WTC11 (cell line): ENCODE results near the gene ABR. TPM values are rescaled to one million over a fixed set of nuclear protein-coding genes. Genes with fewer than 3 reads are reported as not detected.
"Not testable (repeated sequence)": the region's sequence is repeated elsewhere in the genome, so short reads cannot be mapped to it uniquely, and the experiment has no call there.

Experiments used
- ATAC-seq: fragments of 200-7000 bp; cut with Tn5 transposase; 2 replicates; pipeline ENCODE4 v1.10.0; 2021; ENCODE audit warnings: mild to moderate bottlenecking, moderate library complexity
- CTCF ChIA-PET: fragments of 300-600 bp; sonication (Branson Sonifier 250); formaldehyde crosslinking; loops from one replicate; lab custom pipeline; 2021; ENCODE audit warnings: antibody characterized with exemption; lab: Charles Lee
- POLR2A ChIA-PET: fragments of 350-600 bp; sonication (Branson Sonifier 250); formaldehyde crosslinking; loops from one replicate; lab custom pipeline; 2021; ENCODE audit warnings: antibody characterized with exemption; lab: Charles Lee
- DNase-seq: peaks from one replicate; pipeline ENCODE4 v3.0.0; 2021; ENCODE audit warnings: low spot score
- H3K27ac Mint-ChIP-seq: 2 replicates; pipeline ENCODE4 v1.8.0; 2021; ENCODE audit warnings: mixed read lengths
- H3K27me3 Mint-ChIP-seq: 2 replicates; pipeline ENCODE4 v1.8.0; 2021; ENCODE audit warnings: low read depth, mild to moderate bottlenecking, moderate library complexity, mixed read lengths
- H3K36me3 Mint-ChIP-seq: 2 replicates; pipeline ENCODE4 v1.8.0; 2021; ENCODE audit warnings: mixed read lengths
- H3K4me1 Mint-ChIP-seq: 2 replicates; pipeline ENCODE4 v1.8.0; 2022; ENCODE audit warnings: mixed read lengths
- H3K4me3 Mint-ChIP-seq: 2 replicates; pipeline ENCODE4 v1.8.0; 2021; ENCODE audit warnings: mild to moderate bottlenecking, moderate library complexity, mixed read lengths
- H3K9me3 Mint-ChIP-seq: 2 replicates; pipeline ENCODE4 v1.8.0; 2021; ENCODE audit warnings: mixed read lengths
- AR ChIP-seq: fragments of 250-450 bp; sonication (Bioruptor Pico); IDR thresholded peaks from 2 replicates; pipeline ENCODE4 v1.9.0; 2021; ENCODE audit warnings: mild to moderate bottlenecking
- ESRRA ChIP-seq: sonication (generic); formaldehyde crosslinking; IDR thresholded peaks from 2 replicates; pipeline ENCODE4 v1.8.1; 2022; ENCODE audit warnings: mild to moderate bottlenecking, missing genetic modification reagents, borderline replicate concordance
- ETV6 ChIP-seq: sonication (generic); formaldehyde crosslinking; IDR thresholded peaks from 2 replicates; pipeline ENCODE4 v1.8.1; 2022; ENCODE audit warnings: mild to moderate bottlenecking, missing genetic modification reagents
- MLX ChIP-seq: sonication (generic); formaldehyde crosslinking; IDR thresholded peaks from 2 replicates; pipeline ENCODE4 v1.8.1; 2023; ENCODE audit warnings: mild to moderate bottlenecking, missing genetic modification reagents, moderate library complexity
- MYBL2 ChIP-seq: sonication (generic); formaldehyde crosslinking; IDR thresholded peaks from 2 replicates; pipeline ENCODE4 v1.8.1; 2023; ENCODE audit warnings: mild to moderate bottlenecking, moderate library complexity, missing genetic modification reagents
- NFYB ChIP-seq: sonication (generic); formaldehyde crosslinking; conservative IDR thresholded peaks from 2 replicates; pipeline ENCODE4 v1.8.0; 2022; ENCODE audit warnings: low read depth, missing genetic modification reagents
- USF2 ChIP-seq: sonication (generic); formaldehyde crosslinking; IDR thresholded peaks from 2 replicates; pipeline ENCODE4 v1.8.1; 2023; ENCODE audit warnings: mild to moderate bottlenecking, missing genetic modification reagents, moderate library complexity
- ZNF232 ChIP-seq: sonication (generic); formaldehyde crosslinking; IDR thresholded peaks from 2 replicates; pipeline ENCODE4 v1.8.0; 2022; ENCODE audit warnings: mild to moderate bottlenecking, missing genetic modification reagents
- ZNF281 ChIP-seq: sonication (generic); formaldehyde crosslinking; IDR thresholded peaks from 2 replicates; pipeline ENCODE4 v1.8.0; 2023; ENCODE audit warnings: mild to moderate bottlenecking, missing genetic modification reagents
- total RNA-seq: library from RNA; stranded (reverse); gene quantifications from 3 replicates; pipeline ENCODE4 v1.2.3, GENCODE V29; 2021

The ABR gene
- total RNA-seq, 1 experiment from 2014 or later, result 38.0 TPM

GRCh38 chr17:1076982-1077302 lies 102.8 kb downstream of the ABR start (continued):
- TF ChIP-seq ZNF281 (no peak), MLX (no peak)

GRCh38 chr17:1076299-1076981 lies 103.3 kb downstream of the ABR start:
- ATAC-seq, result no peak
- Mint-ChIP-seq H3K27me3 (peaks cover 17% of the 10 kb centered on the region), H3K27ac (no peak overlapping the region), H3K36me3 (no peaks in the 10 kb centered on the region), H3K4me1 (peaks cover 18% of the 10 kb centered on the region), H3K4me3 (no peak overlapping the region), H3K9me3 (no peaks in the 10 kb centered on the region)
- ChIA-PET CTCF (interaction anchor here (1.4 to 5.2 kb wide), 4 partner anchors 18 to 111 kb away, joined by 6 to 40 read pairs (median 10); no protein-coding TSS in a partner anchor), POLR2A (interaction anchor here (0.6 kb wide), 1 partner anchor 1183 kb away, joined by 4 read pairs; no protein-coding TSS in a partner anchor)
- DNase-seq, result no peak
- TF ChIP-seq ZNF232 (CRISPR knock-in tag) (no peak), ESRRA (no peak), ZNF281 (no peak), AR (CRISPR knock-in tag) (no peak), NFYB (no peak), ETV6 (CRISPR knock-in tag) (no peak)

GRCh38 chr17:1074886-1075605 lies 104.7 kb downstream of the ABR start:
- H3K36me3 Mint-ChIP-seq, result no peaks in the 10 kb centered on the region
- ATAC-seq (no peak), DNase-seq (no peak)
- H3K4me3 Mint-ChIP-seq, result no peak overlapping the region
- H3K27me3 Mint-ChIP-seq, result peaks cover 17% of the 10 kb centered on the region
- TF ChIP-seq MYBL2 (no peak), USF2 (CRISPR knock-in tag) (no peak)
- H3K4me1 Mint-ChIP-seq, result peaks cover 18% of the 10 kb centered on the region
- ChIA-PET CTCF (interaction anchor here (5.2 kb wide), 1 partner anchor 16 kb away, joined by 40 read pairs; no protein-coding TSS in a partner anchor), POLR2A (no interaction called here)
- no peaks in the 10 kb centered on the region for H3K9me3 Mint-ChIP-seq
- H3K27ac Mint-ChIP-seq, result no peak overlapping the region

GRCh38 chr17:1073963-1074625 lies 105.7 kb downstream of the ABR start:
- H3K4me3 Mint-ChIP-seq, ATAC-seq, H3K27ac Mint-ChIP-seq, POLR2A ChIA-PET, H3K9me3 Mint-ChIP-seq, H3K36me3 Mint-ChIP-seq, DNase-seq: not testable (repeated sequence)
- Mint-ChIP-seq H3K4me1 (peaks cover 15% of the 10 kb centered on the region), H3K27me3 (peaks cover 12% of the 10 kb centered on the region)
- CTCF ChIA-PET, result interaction anchor here (1.2 to 5.2 kb wide), 3 partner anchors 15 to 49 kb away, joined by 4 to 40 read pairs (median 6); no protein-coding TSS in a partner anchor
